Activated naive CD4-positive, alpha-beta T cell treated with anti-CD3 and anti-CD28 coated beads, Interleukin-2, amount 50 U/mL, for 16 hours (primary cell): ENCODE results near the gene RHEBL1.

Source experiments
- DNase-seq: peaks from one replicate; pipeline ENCODE4 v3.0.0-alpha.2; 2020

RHEBL1 gene, protein sequence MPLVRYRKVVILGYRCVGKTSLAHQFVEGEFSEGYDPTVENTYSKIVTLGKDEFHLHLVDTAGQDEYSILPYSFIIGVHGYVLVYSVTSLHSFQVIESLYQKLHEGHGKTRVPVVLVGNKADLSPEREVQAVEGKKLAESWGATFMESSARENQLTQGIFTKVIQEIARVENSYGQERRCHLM

GRCh38 chr12:49069507-49070346 lies at the start of gene RHEBL1:
RHEBL1 (minus strand) TSS chr12:49069979; CDS start chr12:49069785, 194 bp downstream.
- peak; percentile 99 for DNase-seq

DNA sequence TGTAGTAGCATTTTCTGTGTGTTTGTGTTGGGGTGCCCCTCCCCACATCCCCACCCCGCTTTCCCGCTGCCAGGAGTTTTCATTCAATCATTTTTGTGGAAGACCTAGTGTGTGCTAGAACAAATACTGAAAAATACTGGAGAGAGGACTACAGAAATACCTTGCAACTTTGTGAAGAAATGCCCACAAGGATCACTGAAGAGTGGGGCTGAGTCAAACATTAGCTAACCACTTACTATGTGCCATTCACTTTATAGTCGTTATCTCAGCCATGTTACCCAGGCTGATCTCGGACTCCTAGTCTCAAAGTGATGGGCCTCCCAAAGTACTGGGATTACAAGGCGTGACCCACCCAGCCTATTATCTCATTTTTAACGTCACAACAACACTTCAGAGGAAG lies 41.4 kb upstream of the RHEBL1 start:
- no peak for DNase-seq

GRCh38 chr12:49110464-49111155 lies 40.8 kb upstream of the RHEBL1 start, which contains the start of gene LMBR1L:
LMBR1L (minus strand) TSS chr12:49110847; CDS start chr12:49110555, 292 bp downstream.
- DNase-seq = peak; percentile 96

DNA sequence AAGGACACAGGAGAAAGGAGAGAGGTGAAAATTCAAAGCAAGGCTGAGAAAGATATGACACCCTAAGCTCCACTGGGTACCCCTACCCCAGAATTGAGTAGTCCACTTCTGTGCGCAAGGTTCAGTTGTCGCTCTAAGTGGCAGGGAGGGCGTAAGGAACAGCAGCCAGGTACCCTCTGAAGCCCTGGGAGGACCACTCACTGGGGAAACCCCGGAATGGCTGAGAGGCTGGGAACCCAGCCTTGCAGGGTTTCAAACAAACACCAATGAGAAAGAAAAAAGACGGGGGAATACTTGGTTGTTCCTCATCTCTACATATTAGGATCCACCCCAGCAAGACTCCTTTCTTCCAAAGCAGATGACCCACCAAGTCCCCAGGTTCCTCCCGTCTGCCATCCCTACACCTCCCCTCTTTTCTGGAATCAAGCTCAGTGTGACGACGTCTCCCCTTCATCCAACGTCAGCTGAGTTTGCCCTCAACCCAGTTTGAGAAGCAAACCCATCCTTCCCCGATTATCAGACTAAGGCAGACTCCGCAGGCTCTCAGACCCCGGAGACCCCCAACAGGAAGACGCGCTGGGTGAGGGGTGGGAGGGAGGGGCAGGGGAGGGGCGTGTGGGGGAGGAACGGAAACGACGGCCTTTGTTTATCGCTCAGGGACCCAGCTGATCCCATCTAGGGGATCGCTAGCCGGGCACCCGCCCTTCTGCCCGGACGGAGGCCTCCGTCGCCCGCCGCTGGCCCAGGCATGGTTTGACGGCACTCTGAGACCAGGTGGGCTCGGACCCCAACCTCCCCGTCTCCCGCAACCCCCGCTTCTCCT lies 40.1 kb upstream of the RHEBL1 start:
- DNase-seq = no peak

GRCh38 chr12:49108958-49109404 lies 39.2 kb upstream of the RHEBL1 start:
- no peak for DNase-seq

DNA sequence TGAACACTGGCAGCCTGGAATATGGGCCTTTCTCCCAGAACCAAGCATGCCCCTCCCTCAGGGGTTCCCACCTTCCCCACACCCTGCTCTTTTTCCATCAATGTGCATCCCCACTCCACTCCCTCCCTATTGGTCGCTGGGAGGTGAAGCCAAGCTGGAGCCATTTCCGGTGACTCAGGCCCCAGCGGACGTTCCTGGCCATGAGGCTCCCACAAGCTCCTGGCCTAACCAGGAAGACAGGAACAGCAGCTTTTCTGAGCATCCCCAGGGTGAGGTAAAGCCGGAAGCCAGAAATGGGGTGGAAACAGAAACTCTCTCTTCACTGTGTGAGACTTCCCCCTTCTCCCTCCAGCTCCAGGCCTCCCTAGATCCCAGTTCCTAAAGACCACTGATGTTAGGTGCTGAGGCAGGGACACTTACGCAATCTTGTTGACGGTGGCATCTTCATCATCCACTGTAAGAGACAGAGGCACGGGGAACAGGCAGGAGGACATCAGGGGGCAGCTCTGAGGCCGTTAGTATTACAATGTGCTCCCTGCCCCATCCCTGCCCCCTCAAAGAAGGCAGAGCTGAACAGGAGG lies 35.8 kb upstream of the RHEBL1 start:
- DNase-seq = no peak

- no peak for DNase-seq
Measured at GRCh38 chr12:49104822-49105221, 35.0 kb upstream of the RHEBL1 start.

- no peak for DNase-seq
Measured at GRCh38 chr12:49100380-49100779, 30.6 kb upstream of the RHEBL1 start.

DNA sequence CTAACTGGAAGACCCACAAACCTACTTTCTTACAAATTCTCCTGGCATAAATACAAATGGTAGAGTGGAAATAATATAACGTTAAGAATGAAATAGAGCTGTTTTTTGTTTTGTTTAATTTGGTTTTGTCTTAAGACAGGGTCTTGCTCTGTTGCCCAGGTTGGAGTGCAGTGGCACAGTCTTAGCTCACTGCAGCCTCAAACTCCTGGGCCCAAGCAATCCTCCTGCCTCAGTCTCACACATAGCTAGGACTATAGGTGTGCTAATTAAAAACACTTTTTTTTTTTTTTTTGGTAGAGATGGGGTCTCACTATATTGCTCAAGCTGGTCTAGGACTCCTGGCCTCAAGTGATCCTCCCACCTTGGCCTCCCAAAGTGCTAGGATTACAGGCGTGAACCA lies 28.9 kb upstream of the RHEBL1 start:
- DNase-seq = no peak

DNA sequence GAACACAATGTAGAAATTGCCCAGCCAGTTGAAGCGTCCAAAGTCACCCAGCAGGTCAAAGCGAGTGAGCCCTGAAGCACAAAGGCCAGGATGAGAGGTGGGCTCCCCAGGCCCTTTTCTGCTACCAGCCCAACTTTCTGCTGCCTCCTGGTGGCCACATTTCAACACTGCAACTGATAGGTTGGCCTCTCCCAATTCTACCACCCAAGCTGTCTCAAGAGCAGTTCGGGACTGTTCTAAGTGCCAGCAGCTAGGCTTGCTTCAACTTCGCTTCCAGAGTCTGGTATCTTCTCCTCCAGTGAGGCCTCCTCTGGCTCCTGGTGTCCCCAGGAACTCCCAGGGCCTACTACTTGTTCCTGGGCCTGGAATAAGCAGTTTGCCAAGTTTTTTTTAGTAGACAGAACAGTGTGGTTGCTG lies 28.3 kb upstream of the RHEBL1 start:
- peak; percentile 67 for DNase-seq

DNA sequence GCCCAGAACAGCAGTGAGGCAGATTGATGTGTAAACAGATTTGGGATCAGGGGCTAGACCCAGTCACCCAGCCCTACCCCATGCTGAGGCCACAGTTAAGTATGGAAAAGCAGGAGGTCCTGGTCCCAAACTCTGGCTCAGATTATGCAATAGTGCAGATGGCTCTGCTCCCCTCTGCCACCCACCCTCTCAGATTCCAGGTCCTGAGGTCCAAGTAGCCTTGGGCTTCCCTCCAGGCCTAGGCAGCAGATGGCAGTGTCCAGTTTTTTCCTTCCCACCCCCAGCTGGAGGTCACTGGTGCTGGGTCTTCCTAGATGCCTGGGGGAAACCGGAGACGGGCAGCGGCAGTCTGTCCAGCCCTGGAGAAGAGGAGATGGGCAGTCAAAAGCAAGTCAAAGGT lies 27.6 kb upstream of the RHEBL1 start:
- no peak for DNase-seq

GRCh38 chr12:49094975-49095365 lies 25.2 kb upstream of the RHEBL1 start:
- no peak for DNase-seq

DNA sequence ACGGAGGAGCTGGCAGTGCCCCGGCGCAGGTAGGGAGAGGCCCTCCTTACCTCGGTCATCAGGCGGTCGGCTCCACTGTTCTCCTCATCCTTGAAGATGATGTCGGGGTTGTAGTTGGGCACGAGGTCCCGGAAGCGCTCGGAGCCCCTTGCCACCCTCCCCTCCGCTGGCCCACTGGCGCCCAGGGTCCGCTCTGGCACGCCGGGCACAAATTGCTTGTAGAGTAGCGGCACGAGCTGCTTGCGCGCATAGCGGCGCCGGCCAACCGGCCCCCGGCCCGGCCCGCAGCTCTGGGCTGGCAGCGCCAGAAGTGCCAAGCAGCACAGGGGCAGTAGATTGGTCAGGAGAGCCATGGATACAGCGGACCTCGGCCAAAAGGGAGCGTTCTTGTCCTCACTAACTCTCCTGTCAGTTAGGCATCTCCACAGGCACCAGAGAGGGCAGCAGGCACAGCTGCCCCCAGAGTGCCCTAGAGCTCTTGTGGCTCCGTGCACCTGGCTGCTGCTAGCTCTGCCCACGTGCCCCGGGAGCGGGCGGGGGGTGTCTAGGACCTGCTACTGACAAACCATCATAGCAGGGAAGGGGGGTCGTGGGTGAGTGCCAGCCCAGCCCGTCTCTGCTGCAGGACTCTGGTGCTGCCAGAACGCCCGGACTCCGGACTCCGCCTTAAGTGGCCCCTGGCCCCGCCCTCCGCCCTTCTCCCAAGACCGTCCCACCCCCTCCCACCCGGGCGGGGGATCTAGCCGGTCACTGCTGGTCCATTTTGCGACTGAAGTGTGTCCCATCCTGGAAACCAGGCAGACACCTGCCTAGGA lies 24.6 kb upstream of the RHEBL1 start, which contains the start of gene DHH:
TSS of gene DHH (minus strand) at position 642 of the 815 bp plus-strand sequence. CDS start at position 353, 289 bp downstream.
- no peak for DNase-seq

GRCh38 chr12:49093792-49094159 lies 24.0 kb upstream of the RHEBL1 start:
- DNase-seq = no peak

- no peak for DNase-seq
Measured at GRCh38 chr12:49092816-49093406, 23.1 kb upstream of the RHEBL1 start.

DNA sequence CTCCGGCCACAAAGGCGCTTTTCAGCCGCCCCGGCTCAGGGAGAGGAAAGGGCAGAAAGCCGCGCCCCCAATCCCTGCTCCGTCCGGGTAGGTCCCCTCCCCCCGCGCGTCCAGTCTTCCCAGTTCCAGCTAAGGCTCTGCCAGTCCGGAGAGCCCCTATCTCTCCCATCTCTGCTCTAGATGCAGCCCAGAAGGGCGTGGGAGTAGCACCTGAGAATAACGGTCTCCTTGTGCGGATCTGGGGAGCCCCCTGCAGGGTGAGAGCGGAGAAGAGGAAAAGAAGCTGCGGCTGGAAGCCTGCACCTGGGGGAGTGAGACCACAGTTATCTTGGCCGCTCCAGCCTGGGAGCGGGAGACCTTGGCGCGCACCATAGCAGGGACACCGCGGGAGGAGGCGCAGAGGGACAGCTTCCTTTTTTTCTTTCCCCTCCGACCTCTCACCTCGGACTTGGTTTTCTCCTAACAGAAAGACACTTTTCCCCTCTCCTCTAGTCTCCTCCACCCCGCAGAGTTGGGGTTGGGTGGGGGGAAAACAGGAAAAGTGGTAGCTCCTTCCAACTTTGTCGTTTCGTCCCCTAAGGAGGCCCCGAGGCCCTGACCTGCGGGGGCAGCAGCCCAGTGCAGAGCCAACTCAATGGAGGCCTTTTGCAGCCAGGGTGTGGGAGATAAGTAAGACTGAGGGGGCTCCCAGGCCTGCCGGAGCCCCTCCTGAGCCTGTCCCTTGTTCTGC lies 22.5 kb upstream of the RHEBL1 start:
- peak; percentile 77 for DNase-seq

GRCh38 chr12:49091836-49092085 lies 22.0 kb upstream of the RHEBL1 start:
- DNase-seq = no peak

- no peak for DNase-seq
Measured at GRCh38 chr12:49091056-49091835, 21.5 kb upstream of the RHEBL1 start.
